Small intestine (tissue), 7 donors: ENCODE data around the gene POLR2C. TPM values are rescaled to one million over a fixed set of nuclear protein-coding genes. Genes with fewer than 3 reads are reported as not detected.
A peak's percentile ranks its signal among the peaks of the same experiment; 100 is the strongest.

Experiments used
- DNase-seq, 2 donors: peaks; one replicate each; pipeline versions ENCODE4 v3.0.0 to v3.0.0-alpha.2; 2013
- FAIRE-seq: peaks from 2 replicates; lab custom pipeline; 2012; peaks lifted over from hg19 to GRCh38; lab: Jason Lieb, UNC
- H3K27ac ChIP-seq, 3 donors: one replicate each; pipeline ENCODE4 v1.5.1; 2013; ENCODE audit warnings: low read length in 2 of 3, mild to moderate bottlenecking in 2 of 3, control low read depth in 1 of 3, inconsistent platforms in 1 of 3, low read depth in 1 of 3, moderate library complexity in 1 of 3
- H3K27me3 ChIP-seq, 3 donors: one replicate each; pipeline ENCODE4 v1.6.1; 2013; ENCODE audit warnings: low read length in 3 of 3, inconsistent platforms in 1 of 3; ENCODE audit not compliant: control insufficient read depth in 3 of 3, insufficient read depth in 3 of 3
- H3K36me3 ChIP-seq, 3 donors: one replicate each; pipeline ENCODE4 v1.6.1; 2013; ENCODE audit warnings: low read length in 3 of 3, inconsistent platforms in 1 of 3, low read depth in 1 of 3, mild to moderate bottlenecking in 1 of 3, moderate library complexity in 1 of 3; ENCODE audit not compliant: control insufficient read depth in 3 of 3, insufficient read depth in 2 of 3
- H3K4me1 ChIP-seq, 3 donors: one replicate each; pipeline ENCODE4 v1.6.1; 2013; ENCODE audit warnings: low read length in 2 of 3, inconsistent platforms in 1 of 3, low read depth in 1 of 3, mild to moderate bottlenecking in 1 of 3, moderate library complexity in 1 of 3; ENCODE audit not compliant: control insufficient read depth in 3 of 3, insufficient read depth in 2 of 3
- H3K4me3 ChIP-seq, 3 donors: one replicate each; pipeline ENCODE4 v1.5.1; 2013; ENCODE audit warnings: low read length in 3 of 3, control low read depth in 1 of 3, inconsistent platforms in 1 of 3, low read depth in 1 of 3, mild to moderate bottlenecking in 1 of 3, moderate library complexity in 1 of 3
- H3K9me3 ChIP-seq, 2 donors: one replicate each; pipeline ENCODE4 v1.6.1; 2013; ENCODE audit warnings: low read depth in 1 of 2, low read length in 1 of 2; ENCODE audit not compliant: control insufficient read depth in 2 of 2, insufficient read depth in 1 of 2
- WGBS, 3 donors: extraction: QIAGEN DNeasy Blood & Tissue Kit; methylation state at CpG; one replicate each; pipeline ENCODE4 v1.1.7; 2013; 5-methylcytosine and 5-hydroxymethylcytosine counted together
- polyA plus RNA-seq, 4 donors: library from polyadenylated mRNA; stranded (reverse) in 3 of 4; unstranded in 1 of 4; fragments of 200-250 nt in 3 of 4; fragments of 120-200 nt in 1 of 4; gene quantifications; one replicate each; pipeline versions ENCODE4 v1.2.1 to v1.2.3, GENCODE V29; 2013
- donor health status: healthy with polysubstance abuse.
- donor health status: control.
- donor health status: control.
- donor health status: Bipolar disorder and iron deficiency.
- donor health status: healthy.

POLR2C gene
- polyA plus RNA-seq, 4 donors, result 51.7 to 86.8 (median 61.4) TPM

DNA sequence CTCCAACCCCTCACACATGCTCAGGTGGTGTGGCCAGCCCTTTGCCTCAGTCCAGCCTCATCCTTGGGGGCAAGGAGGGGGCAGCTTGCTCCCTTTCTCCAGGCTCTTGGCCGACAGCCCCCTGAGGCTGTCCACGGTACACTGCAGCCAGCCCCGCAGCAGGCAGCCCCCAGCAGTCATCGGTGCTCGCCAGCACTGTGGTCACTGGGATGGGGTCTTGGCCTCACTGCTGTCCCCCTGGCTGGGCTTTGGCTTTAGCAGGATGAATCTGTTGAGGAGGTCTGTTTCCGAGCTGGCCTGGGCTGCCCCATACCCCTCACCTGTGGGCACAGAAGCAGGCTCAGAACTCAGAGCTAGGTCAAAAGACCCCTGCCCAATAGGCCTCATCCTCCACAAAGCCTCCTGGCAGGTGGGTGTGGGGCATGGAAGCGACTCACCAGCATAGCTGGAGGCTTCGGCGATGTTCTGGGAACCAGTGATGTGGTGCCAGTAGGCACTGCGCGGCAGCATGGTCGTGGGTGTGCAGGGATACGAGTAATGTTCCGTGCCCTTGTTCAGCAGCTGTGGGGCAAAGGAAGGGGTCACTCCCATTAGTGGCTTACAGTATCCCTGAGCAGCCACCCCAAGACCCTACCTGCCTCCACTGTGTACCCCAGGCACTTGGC lies 10.8 kb downstream of the POLR2C start:
- DNase-seq, result no peak
- peaks cover 7 to 70% (median 10%) of the 10 kb centered on the region in 3 donors for H3K4me1 ChIP-seq
- 89 to 93% (median 91%) methylated on average over 14 of the region's 14 CpGs for WGBS, 3 donors

GRCh38 chr16:57473906-57474305 lies 11.4 kb downstream of the POLR2C start:
- no peak for DNase-seq
- Histone ChIP-seq H3K4me3 (no peak overlapping the region), H3K36me3 (peaks cover 3 to 94% (median 14%) of the 10 kb centered on the region in 3 donors), H3K9me3 (no peaks in the 10 kb centered on the region), H3K27ac (no peak overlapping the region), H3K4me1 (peaks cover 7 to 76% (median 10%) of the 10 kb centered on the region in 3 donors), H3K27me3 (no peaks in the 10 kb centered on the region)
- FAIRE-seq, result no peak
- 83 to 90% (median 85%) methylated on average over 8 of the region's 8 CpGs for WGBS, 3 donors

More for the DNA sequence above, 10.8 kb downstream of the POLR2C start:
- no peaks in the 10 kb centered on the region for H3K27me3 ChIP-seq
- no peak for FAIRE-seq
- H3K27ac ChIP-seq, result peak overlapping the region in 1 of 3 donors; percentile 76
- no peaks in the 10 kb centered on the region for H3K9me3 ChIP-seq
- H3K4me3 ChIP-seq, result no peak overlapping the region
- H3K36me3 ChIP-seq, result peaks cover 5 to 92% (median 14%) of the 10 kb centered on the region in 3 donors

- H3K27ac ChIP-seq, result no peak overlapping the region
Observed at GRCh38 chr16:57474671-57475661, 12.5 kb downstream of the POLR2C start.

GRCh38 chr16:57475711-57476339 lies 13.3 kb downstream of the POLR2C start:
- WGBS, 3 donors, result 27 to 48% (median 45%) methylated on average over 12 of the region's 12 CpGs
- no peaks in the 10 kb centered on the region for H3K27me3 ChIP-seq
- H3K36me3 ChIP-seq, result peaks cover under 1 to 83% (median 5%) of the 10 kb centered on the region in 3 donors
- no peaks in the 10 kb centered on the region for H3K9me3 ChIP-seq
- no peak overlapping the region for H3K4me3 ChIP-seq
- peak in 1 of 2 donors; percentile 73 for DNase-seq
- H3K27ac ChIP-seq, result peak overlapping the region in 1 of 3 donors; percentile 45
- H3K4me1 ChIP-seq, result peaks cover 4 to 74% (median 5%) of the 10 kb centered on the region in 3 donors
- FAIRE-seq, result no peak

More at GRCh38 chr16:57474671-57475661, 12.5 kb downstream of the POLR2C start:
- Histone ChIP-seq H3K9me3 (no peaks in the 10 kb centered on the region), H3K36me3 (peaks cover 3 to 89% (median 7%) of the 10 kb centered on the region in 3 donors), H3K27me3 (no peaks in the 10 kb centered on the region), H3K4me3 (no peak overlapping the region), H3K4me1 (peaks cover 7 to 75% (median 10%) of the 10 kb centered on the region in 3 donors)
- no peak for DNase-seq
- 83 to 88% (median 86%) methylated on average over 30 of the region's 30 CpGs for WGBS, 3 donors
- no peak for FAIRE-seq

DNA sequence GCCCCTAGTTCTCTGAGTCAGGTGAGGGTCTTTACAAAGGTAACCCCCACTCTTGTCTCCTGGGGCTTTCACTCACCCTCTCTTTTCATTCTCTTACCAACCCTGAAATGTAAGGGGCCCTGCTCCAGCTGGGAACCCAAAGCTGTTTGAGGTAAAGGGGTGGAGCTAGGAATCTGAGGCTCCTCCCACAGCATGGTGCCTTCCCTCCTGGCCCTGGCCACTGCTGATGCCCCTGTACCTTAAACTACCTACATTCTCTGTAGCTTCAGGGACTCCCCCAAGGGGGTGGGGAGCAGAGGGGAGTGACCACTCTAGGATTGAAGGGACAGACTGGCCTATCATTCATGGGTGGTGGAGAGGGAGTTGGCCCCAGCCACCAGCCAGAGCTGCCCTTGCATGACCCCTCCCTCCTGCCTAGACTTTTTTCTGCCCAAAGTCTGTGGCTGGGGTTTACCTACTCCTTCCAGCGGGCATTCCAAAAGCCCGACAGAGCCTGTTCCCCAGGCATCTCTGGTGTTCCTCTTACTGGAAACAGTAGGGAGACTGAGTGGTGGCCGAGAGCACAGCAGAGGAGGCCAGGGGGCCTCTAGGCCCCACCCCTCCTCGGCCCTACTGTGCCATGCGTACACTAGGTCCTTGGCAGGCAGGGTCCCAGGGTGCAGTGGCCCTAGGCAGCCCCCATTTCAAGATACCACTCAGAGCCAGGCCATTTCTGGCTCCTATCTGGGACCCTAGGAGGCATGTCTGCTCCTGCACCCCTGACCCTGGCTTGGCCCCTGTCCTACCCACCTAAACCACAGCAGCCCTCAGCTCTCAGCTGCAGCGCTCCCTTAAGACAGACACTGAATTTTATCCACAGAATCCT lies 14.3 kb downstream of the POLR2C start:
- no peak for FAIRE-seq

GRCh38 chr16:57477531-57478202 lies 15.2 kb downstream of the POLR2C start:
- H3K4me1 ChIP-seq, result peaks cover 0 to 70% (median 0%) of the 10 kb centered on the region in 3 donors
- H3K27ac ChIP-seq, result peak overlapping the region in 1 of 3 donors; percentile 5
- FAIRE-seq, result no peak
- H3K36me3 ChIP-seq, result peaks cover 0 to 77% (median 2%) of the 10 kb centered on the region in 3 donors
- 68 to 76% (median 73%) methylated on average over 9 of the region's 9 CpGs for WGBS, 3 donors
- H3K4me3 ChIP-seq, result peak overlapping the region in 1 of 3 donors; percentile 56
- no peaks in the 10 kb centered on the region for H3K27me3 ChIP-seq
- DNase-seq, result peak in 1 of 2 donors; percentile 17
- no peaks in the 10 kb centered on the region for H3K9me3 ChIP-seq

More for the DNA sequence above, 14.3 kb downstream of the POLR2C start:
- Histone ChIP-seq H3K9me3 (no peaks in the 10 kb centered on the region), H3K27me3 (no peaks in the 10 kb centered on the region), H3K4me1 (peaks cover 0 to 72% (median 2%) of the 10 kb centered on the region in 3 donors), H3K27ac (peak overlapping the region in 1 of 3 donors; percentile 45), H3K4me3 (no peak overlapping the region), H3K36me3 (peaks cover 0 to 83% (median 2%) of the 10 kb centered on the region in 3 donors)
- 82 to 91% (median 90%) methylated on average over 6 of the region's 6 CpGs for WGBS, 3 donors
- DNase-seq, result no peak
